OCI-LY7 (cell line): ENCODE measurements around the gene RBCK1.

ENCODE experiments used
- CTCF ChIP-seq: fragments of 200-600 bp; sonication (generic); conservative IDR thresholded peaks from 2 replicates; pipeline ENCODE4 v1.5.1; 2014; ENCODE audit warnings: mild to moderate bottlenecking, antibody characterized with exemption, low read length, moderate library complexity, mixed read lengths
- EZH2phosphoT487 ChIP-seq: fragments of 200-600 bp; sonication (generic); IDR thresholded peaks from 2 replicates; pipeline ENCODE4 v1.6.1; 2018; ENCODE audit warnings: low read depth, borderline replicate concordance, mild to moderate bottlenecking, mixed run types, antibody characterized with exemption, low read length, moderate library complexity, mixed read lengths

- no peak for TF ChIP-seq CTCF
- TF ChIP-seq EZH2phosphoT487, result no peak
Measured at GRCh38 chr20:440636-441035, 32.5 kb downstream of the RBCK1 start.
